WTC11 (cell line): ENCODE measurements around the gene N4BP2L2. TPM values are rescaled to one million over a fixed set of nuclear protein-coding genes. Genes with fewer than 3 reads are reported as not detected.

Source experiments
- ATAC-seq: fragments of 200-7000 bp; cut with Tn5 transposase; 2 replicates; pipeline ENCODE4 v1.10.0; 2021; ENCODE audit warnings: mild to moderate bottlenecking, moderate library complexity
- CTCF ChIA-PET: fragments of 300-600 bp; sonication (Branson Sonifier 250); formaldehyde crosslinking; loops from one replicate; lab custom pipeline; 2021; ENCODE audit warnings: antibody characterized with exemption; lab: Charles Lee
- POLR2A ChIA-PET: fragments of 350-600 bp; sonication (Branson Sonifier 250); formaldehyde crosslinking; loops from one replicate; lab custom pipeline; 2021; ENCODE audit warnings: antibody characterized with exemption; lab: Charles Lee
- DNase-seq: peaks from one replicate; pipeline ENCODE4 v3.0.0; 2021; ENCODE audit warnings: low spot score
- H3K27ac Mint-ChIP-seq: 2 replicates; pipeline ENCODE4 v1.8.0; 2021; ENCODE audit warnings: mixed read lengths
- H3K27me3 Mint-ChIP-seq: 2 replicates; pipeline ENCODE4 v1.8.0; 2021; ENCODE audit warnings: low read depth, mild to moderate bottlenecking, moderate library complexity, mixed read lengths
- H3K36me3 Mint-ChIP-seq: 2 replicates; pipeline ENCODE4 v1.8.0; 2021; ENCODE audit warnings: mixed read lengths
- H3K4me1 Mint-ChIP-seq: 2 replicates; pipeline ENCODE4 v1.8.0; 2022; ENCODE audit warnings: mixed read lengths
- H3K4me3 Mint-ChIP-seq: 2 replicates; pipeline ENCODE4 v1.8.0; 2021; ENCODE audit warnings: mild to moderate bottlenecking, moderate library complexity, mixed read lengths
- H3K9me3 Mint-ChIP-seq: 2 replicates; pipeline ENCODE4 v1.8.0; 2021; ENCODE audit warnings: mixed read lengths
- ATF1 ChIP-seq: sonication (generic); formaldehyde crosslinking; IDR thresholded peaks from 2 replicates; pipeline ENCODE4 v1.8.1; 2023; ENCODE audit warnings: mild to moderate bottlenecking, moderate library complexity, missing genetic modification reagents
- CBFB ChIP-seq: sonication (generic); formaldehyde crosslinking; IDR thresholded peaks from 2 replicates; pipeline ENCODE4 v1.8.1; 2022; ENCODE audit warnings: mild to moderate bottlenecking, low read depth, missing genetic modification reagents
- EMX1 ChIP-seq: fragments of 250-450 bp; sonication (Bioruptor Pico); IDR thresholded peaks from 2 replicates; pipeline ENCODE4 v1.8.0; 2021; ENCODE audit warnings: mild to moderate bottlenecking
- GABPB1 ChIP-seq: sonication (generic); formaldehyde crosslinking; IDR thresholded peaks from 2 replicates; pipeline ENCODE4 v1.8.1; 2023; ENCODE audit warnings: mild to moderate bottlenecking, missing genetic modification reagents
- NFYB ChIP-seq: sonication (generic); formaldehyde crosslinking; conservative IDR thresholded peaks from 2 replicates; pipeline ENCODE4 v1.8.0; 2022; ENCODE audit warnings: low read depth, missing genetic modification reagents
- PRDM15 ChIP-seq: sonication (generic); formaldehyde crosslinking; IDR thresholded peaks from 2 replicates; pipeline ENCODE4 v1.8.0; 2022; ENCODE audit warnings: missing genetic modification reagents
- PRRX2 ChIP-seq: fragments of 250-450 bp; sonication (Bioruptor Pico); IDR thresholded peaks from 2 replicates; pipeline ENCODE4 v1.8.0; 2021; ENCODE audit warnings: mild to moderate bottlenecking
- RELA ChIP-seq: sonication (generic); formaldehyde crosslinking; IDR thresholded peaks from 2 replicates; pipeline ENCODE4 v1.8.1; 2022; ENCODE audit warnings: missing genetic modification reagents, mild to moderate bottlenecking, borderline replicate concordance
- SMAD4 ChIP-seq: sonication (generic); formaldehyde crosslinking; IDR thresholded peaks from 2 replicates; pipeline ENCODE4 v1.8.0; 2022; ENCODE audit warnings: mild to moderate bottlenecking, missing genetic modification reagents
- SOX15 ChIP-seq: fragments of 250-450 bp; sonication (Bioruptor Pico); IDR thresholded peaks from 2 replicates; pipeline ENCODE4 v1.9.0; 2021; ENCODE audit warnings: mild to moderate bottlenecking
- TEAD4 ChIP-seq: sonication (generic); formaldehyde crosslinking; IDR thresholded peaks from 2 replicates; pipeline ENCODE4 v1.8.0; 2022; ENCODE audit warnings: mild to moderate bottlenecking, missing genetic modification reagents
- USF2 ChIP-seq: sonication (generic); formaldehyde crosslinking; IDR thresholded peaks from 2 replicates; pipeline ENCODE4 v1.8.1; 2023; ENCODE audit warnings: mild to moderate bottlenecking, missing genetic modification reagents, moderate library complexity
- ZNF219 ChIP-seq: sonication (generic); formaldehyde crosslinking; IDR thresholded peaks from 2 replicates; pipeline ENCODE4 v1.8.0; 2023; ENCODE audit warnings: missing genetic modification reagents, mild to moderate bottlenecking, borderline replicate concordance
- ZNF281 ChIP-seq: sonication (generic); formaldehyde crosslinking; IDR thresholded peaks from 2 replicates; pipeline ENCODE4 v1.8.0; 2023; ENCODE audit warnings: mild to moderate bottlenecking, missing genetic modification reagents
- ZNF532 ChIP-seq: fragments of 250-450 bp; sonication (Bioruptor Pico); IDR thresholded peaks from 2 replicates; pipeline ENCODE4 v1.9.0; 2021; ENCODE audit warnings: mild to moderate bottlenecking, borderline replicate concordance
- ZNF671 ChIP-seq: fragments of 250-450 bp; sonication (Bioruptor Pico); IDR thresholded peaks from 2 replicates; pipeline ENCODE4 v1.8.0; 2021; ENCODE audit warnings: mild to moderate bottlenecking
- total RNA-seq: library from RNA; stranded (reverse); gene quantifications from 3 replicates; pipeline ENCODE4 v1.2.3, GENCODE V29; 2021
- TF ChIP-seq, protein P1 (sequence below): sonication (generic); formaldehyde crosslinking; IDR thresholded peaks from 2 replicates; pipeline ENCODE4 v1.8.1; 2023; ENCODE audit warnings: mild to moderate bottlenecking, moderate library complexity, missing genetic modification reagents
- TF ChIP-seq, protein P2 (sequence below): sonication (generic); formaldehyde crosslinking; IDR thresholded peaks from 2 replicates; pipeline ENCODE4 v1.8.1; 2022; ENCODE audit warnings: low read depth, missing genetic modification reagents, borderline replicate concordance
- TF ChIP-seq, protein P3 (sequence below): sonication (generic); formaldehyde crosslinking; IDR thresholded peaks from 2 replicates; pipeline ENCODE4 v1.8.1; 2023; ENCODE audit warnings: mild to moderate bottlenecking, missing genetic modification reagents

N4BP2L2 gene
- total RNA-seq, 1 experiment from 2014 or later = 68.9 TPM

DNA sequence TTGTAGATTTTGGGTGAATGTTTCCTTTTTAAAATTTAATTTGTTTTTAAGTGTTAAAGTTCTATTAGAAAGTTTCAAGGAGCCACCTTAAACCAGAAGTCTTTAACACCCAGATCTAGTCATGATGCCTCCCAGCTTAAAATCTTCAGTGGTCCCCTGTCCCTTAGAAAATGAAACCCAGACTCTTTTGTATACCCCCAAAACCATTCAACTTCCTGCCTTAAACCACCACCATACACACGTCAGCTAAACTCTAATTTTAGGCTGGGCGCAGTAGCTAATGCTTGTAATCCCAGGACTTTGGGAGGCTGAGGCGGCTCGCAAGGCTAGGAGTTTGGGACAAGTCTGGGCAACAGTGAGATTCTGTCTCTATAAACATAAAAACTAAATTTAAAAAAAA is 148.5 kb downstream of the N4BP2L2 start:
- ATAC-seq (no peak), DNase-seq (no peak)
- H3K4me1 Mint-ChIP-seq = peaks cover 14% of the 10 kb centered on the region
- H3K27ac Mint-ChIP-seq = peak overlapping the region; percentile 73; the same call in 1 of the 2 replicates
- no peaks in the 10 kb centered on the region for H3K9me3 Mint-ChIP-seq
- peaks cover 5% of the 10 kb centered on the region for H3K36me3 Mint-ChIP-seq
- H3K27me3 Mint-ChIP-seq = no peaks in the 10 kb centered on the region
- H3K4me3 Mint-ChIP-seq = no peak overlapping the region
- ChIA-PET POLR2A (no interaction called here), CTCF (interaction anchor here (0.6 to 1.9 kb wide), 2 partner anchors 9 to 25 kb away, joined by 3 to 11 read pairs; no protein-coding TSS in a partner anchor)
- no peak for TF ChIP-seq CBFB (CRISPR knock-in tag)
- no peak for TF ChIP-seq ATF1 (CRISPR knock-in tag)
- TF ChIP-seq TEAD4 = no peak

GRCh38 chr13:32385410-32385809 is 153.2 kb downstream of the N4BP2L2 start:
- CTCF ChIA-PET = no interaction called here
- no peak for TF ChIP-seq NFYB (CRISPR knock-in tag)
- TF ChIP-seq, protein P1, sequence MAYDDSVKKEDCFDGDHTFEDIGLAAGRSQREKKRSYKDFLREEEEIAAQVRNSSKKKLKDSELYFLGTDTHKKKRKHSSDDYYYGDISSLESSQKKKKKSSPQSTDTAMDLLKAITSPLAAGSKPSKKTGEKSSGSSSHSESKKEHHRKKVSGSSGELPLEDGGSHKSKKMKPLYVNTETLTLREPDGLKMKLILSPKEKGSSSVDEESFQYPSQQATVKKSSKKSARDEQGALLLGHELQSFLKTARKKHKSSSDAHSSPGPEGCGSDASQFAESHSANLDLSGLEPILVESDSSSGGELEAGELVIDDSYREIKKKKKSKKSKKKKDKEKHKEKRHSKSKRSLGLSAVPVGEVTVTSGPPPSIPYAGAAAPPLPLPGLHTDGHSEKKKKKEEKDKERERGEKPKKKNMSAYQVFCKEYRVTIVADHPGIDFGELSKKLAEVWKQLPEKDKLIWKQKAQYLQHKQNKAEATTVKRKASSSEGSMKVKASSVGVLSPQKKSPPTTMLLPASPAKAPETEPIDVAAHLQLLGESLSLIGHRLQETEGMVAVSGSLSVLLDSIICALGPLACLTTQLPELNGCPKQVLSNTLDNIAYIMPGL (CRISPR knock-in tag) = no peak
- no peak for TF ChIP-seq EMX1 (CRISPR knock-in tag)
- no peak for TF ChIP-seq USF2 (CRISPR knock-in tag)
- TF ChIP-seq ZNF219 (CRISPR knock-in tag) = no peak
- no peak for TF ChIP-seq PRRX2 (CRISPR knock-in tag)
- TF ChIP-seq PRDM15 (CRISPR knock-in tag) = no peak
- TF ChIP-seq SMAD4 (CRISPR knock-in tag) = no peak
- TF ChIP-seq, protein P2, sequence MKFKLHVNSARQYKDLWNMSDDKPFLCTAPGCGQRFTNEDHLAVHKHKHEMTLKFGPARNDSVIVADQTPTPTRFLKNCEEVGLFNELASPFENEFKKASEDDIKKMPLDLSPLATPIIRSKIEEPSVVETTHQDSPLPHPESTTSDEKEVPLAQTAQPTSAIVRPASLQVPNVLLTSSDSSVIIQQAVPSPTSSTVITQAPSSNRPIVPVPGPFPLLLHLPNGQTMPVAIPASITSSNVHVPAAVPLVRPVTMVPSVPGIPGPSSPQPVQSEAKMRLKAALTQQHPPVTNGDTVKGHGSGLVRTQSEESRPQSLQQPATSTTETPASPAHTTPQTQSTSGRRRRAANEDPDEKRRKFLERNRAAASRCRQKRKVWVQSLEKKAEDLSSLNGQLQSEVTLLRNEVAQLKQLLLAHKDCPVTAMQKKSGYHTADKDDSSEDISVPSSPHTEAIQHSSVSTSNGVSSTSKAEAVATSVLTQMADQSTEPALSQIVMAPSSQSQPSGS (CRISPR knock-in tag) = no peak
- TF ChIP-seq ZNF281 (CRISPR knock-in tag) = no peak
- TF ChIP-seq, protein P3, sequence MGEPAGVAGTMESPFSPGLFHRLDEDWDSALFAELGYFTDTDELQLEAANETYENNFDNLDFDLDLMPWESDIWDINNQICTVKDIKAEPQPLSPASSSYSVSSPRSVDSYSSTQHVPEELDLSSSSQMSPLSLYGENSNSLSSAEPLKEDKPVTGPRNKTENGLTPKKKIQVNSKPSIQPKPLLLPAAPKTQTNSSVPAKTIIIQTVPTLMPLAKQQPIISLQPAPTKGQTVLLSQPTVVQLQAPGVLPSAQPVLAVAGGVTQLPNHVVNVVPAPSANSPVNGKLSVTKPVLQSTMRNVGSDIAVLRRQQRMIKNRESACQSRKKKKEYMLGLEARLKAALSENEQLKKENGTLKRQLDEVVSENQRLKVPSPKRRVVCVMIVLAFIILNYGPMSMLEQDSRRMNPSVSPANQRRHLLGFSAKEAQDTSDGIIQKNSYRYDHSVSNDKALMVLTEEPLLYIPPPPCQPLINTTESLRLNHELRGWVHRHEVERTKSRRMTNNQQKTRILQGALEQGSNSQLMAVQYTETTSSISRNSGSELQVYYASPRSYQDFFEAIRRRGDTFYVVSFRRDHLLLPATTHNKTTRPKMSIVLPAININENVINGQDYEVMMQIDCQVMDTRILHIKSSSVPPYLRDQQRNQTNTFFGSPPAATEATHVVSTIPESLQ (CRISPR knock-in tag) = no peak
- no peak for TF ChIP-seq ZNF532 (CRISPR knock-in tag)
- TF ChIP-seq RELA = no peak
- TF ChIP-seq GABPB1 = no peak
- TF ChIP-seq SOX15 (CRISPR knock-in tag) = no peak
- no peak for TF ChIP-seq ZNF671

More at GRCh38 chr13:32385410-32385809, 153.2 kb downstream of the N4BP2L2 start:
- POLR2A ChIA-PET = no interaction called here
- DNase-seq (no peak), ATAC-seq (no peak)
- Mint-ChIP-seq H3K4me3 (no peak overlapping the region), H3K27me3 (no peaks in the 10 kb centered on the region), H3K36me3 (0 out of 2 replicates have a peak, but pooled peaks cover 2% of the 10 kb centered on the region), H3K9me3 (no peaks in the 10 kb centered on the region), H3K27ac (no peak overlapping the region), H3K4me1 (peaks cover under 1% of the 10 kb centered on the region)
